Skeletal muscle tissue (tissue), 4 donors: Measurements from ENCODE around the gene ADIPOR2. TPM values are rescaled to one million over a fixed set of nuclear protein-coding genes. Genes with fewer than 3 reads are reported as not detected.
A peak's percentile ranks its signal among the peaks of the same experiment; 100 is the strongest.
"Not testable (repeated sequence)": the region's sequence is repeated elsewhere in the genome, so short reads cannot be mapped to it uniquely, and the experiment has no call there.

Source experiments
- H3K27ac ChIP-seq: one replicate; pipeline ENCODE4 v1.7.0; 2013; ENCODE audit warnings: mild to moderate bottlenecking, low read depth, low read length, inconsistent platforms
- H3K27me3 ChIP-seq, 3 donors: one replicate each; pipeline ENCODE4 v1.7.0; 2013; ENCODE audit warnings: low read length in 3 of 3; ENCODE audit not compliant: control insufficient read depth in 3 of 3, insufficient read depth in 3 of 3
- H3K36me3 ChIP-seq, 3 donors: one replicate each; pipeline ENCODE4 v1.7.0; 2013; ENCODE audit warnings: low read length in 3 of 3; ENCODE audit not compliant: control insufficient read depth in 3 of 3, insufficient read depth in 3 of 3
- H3K4me1 ChIP-seq, 3 donors: one replicate each; pipeline ENCODE4 v1.7.0; 2013; ENCODE audit warnings: low read length in 3 of 3, mild to moderate bottlenecking in 3 of 3; ENCODE audit not compliant: control insufficient read depth in 3 of 3, insufficient read depth in 3 of 3
- H3K4me3 ChIP-seq, 3 donors: one replicate each; pipeline ENCODE4 v1.7.0; 2013; ENCODE audit warnings: low read length in 3 of 3
- H3K9ac ChIP-seq, 3 donors: one replicate each; pipeline ENCODE4 v1.7.0; 2013; ENCODE audit warnings: low read length in 3 of 3, mild to moderate bottlenecking in 3 of 3, moderate library complexity in 2 of 3, low read depth in 1 of 3
- H3K9me3 ChIP-seq, 3 donors: one replicate each; pipeline ENCODE4 v1.7.0; 2013; ENCODE audit warnings: low read length in 3 of 3; ENCODE audit not compliant: control insufficient read depth in 3 of 3
- total RNA-seq: library from RNA; depleted of rRNA; stranded (reverse); fragments of >200 nt; gene quantifications from one replicate; pipeline ENCODE4 v1.2.3, GENCODE V29; 2014
- donor health status: Osteomylitis.

Gene ADIPOR2
- total RNA-seq, 1 donor from 2014 or later: 35.5 TPM

DNA sequence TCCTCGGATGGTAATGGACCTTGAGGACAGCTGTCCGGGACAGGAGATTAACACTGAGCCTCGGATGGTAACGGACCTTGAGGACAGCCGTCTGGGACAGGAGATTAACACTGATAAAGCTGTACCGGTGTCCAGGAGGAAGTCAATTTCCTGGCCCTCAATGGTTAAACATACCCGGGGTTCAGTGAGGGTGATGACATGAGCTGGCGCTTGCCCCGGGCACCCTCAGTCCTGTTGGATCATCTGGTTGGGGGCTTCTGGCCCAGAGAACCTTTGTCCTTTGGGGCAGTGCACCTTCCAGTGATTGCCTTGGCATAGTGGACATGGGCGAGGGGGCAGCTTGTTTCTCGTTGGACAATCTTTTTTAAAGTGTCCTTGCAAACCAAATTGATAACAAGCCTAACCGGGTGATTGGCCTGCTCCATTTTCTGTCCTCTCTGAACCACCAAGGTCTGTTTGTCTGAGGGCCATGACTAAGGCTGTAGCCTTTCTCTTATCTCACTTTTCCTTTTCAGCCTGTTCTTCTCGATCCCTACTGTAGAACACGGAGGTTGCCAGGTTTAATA lies 23.0 kb downstream of the ADIPOR2 start:
- not testable (repeated sequence) for H3K4me3 ChIP-seq, H3K36me3 ChIP-seq, H3K9me3 ChIP-seq, H3K27me3 ChIP-seq, H3K9ac ChIP-seq, H3K27ac ChIP-seq
- peaks cover 3 to 12% (median 8%) of the 10 kb centered on the region in 3 donors for H3K4me1 ChIP-seq

DNA sequence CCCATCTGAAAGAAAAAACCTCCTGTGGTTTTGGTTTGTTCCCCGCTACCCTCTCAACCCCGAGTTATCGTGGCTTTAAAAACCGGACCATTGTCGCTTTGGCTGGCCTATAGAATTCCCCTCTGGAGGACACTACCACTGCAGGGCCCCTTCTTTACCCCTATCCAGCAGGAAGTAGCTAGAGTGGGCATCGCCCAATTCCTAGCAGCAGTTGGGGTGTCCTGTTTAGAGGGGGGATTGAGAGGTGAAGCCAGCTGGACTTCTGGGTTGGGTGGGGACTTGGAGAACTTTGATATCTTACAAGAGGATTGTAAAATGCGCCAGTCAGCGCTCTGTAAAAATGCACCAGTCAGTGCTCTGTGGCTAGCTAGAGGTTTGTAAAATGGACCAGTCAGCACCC lies 24.6 kb downstream of the ADIPOR2 start:
- H3K27ac ChIP-seq, H3K36me3 ChIP-seq, H3K9ac ChIP-seq, H3K9me3 ChIP-seq, H3K27me3 ChIP-seq, H3K4me3 ChIP-seq: not testable (repeated sequence)
- peaks cover 9 to 19% (median 15%) of the 10 kb centered on the region in 3 donors for H3K4me1 ChIP-seq

DNA sequence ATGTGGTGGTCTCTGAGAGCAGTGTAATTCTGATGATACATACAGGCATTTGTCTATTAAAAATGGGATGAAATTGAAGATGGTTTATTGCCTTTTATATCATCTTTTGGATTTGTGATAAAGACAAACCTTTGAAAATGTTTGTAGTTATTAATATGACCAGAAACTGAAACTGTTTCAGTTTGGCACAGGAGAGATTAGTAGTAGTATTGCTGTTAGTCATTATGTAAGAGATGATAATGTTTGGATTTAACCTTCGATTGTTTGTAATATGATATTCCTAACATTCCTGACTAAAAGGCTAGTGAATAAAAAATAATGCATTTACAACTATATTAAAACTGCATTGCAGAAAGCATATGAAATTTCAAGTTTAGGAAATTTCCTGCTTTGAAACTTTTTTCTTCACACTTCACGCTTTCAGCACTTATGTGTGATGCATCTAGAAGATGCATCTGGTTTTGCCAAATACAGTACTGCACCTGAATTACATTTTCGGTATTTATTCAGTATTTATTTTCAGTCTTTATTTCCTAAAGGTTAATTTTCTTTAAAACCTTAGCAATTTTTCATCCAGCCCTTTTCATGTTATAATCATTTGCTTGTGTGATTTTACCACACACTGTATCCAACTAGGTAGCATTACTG lies 25.5 kb downstream of the ADIPOR2 start:
- no peaks in the 10 kb centered on the region for H3K9me3 ChIP-seq
- no peak overlapping the region for H3K27ac ChIP-seq
- H3K36me3 ChIP-seq: peaks cover 0 to 3% (median 0%) of the 10 kb centered on the region in 3 donors
- H3K4me3 ChIP-seq: peak overlapping the region in 1 of 3 donors; percentile 54
- no peak overlapping the region for H3K9ac ChIP-seq
- no peaks in the 10 kb centered on the region for H3K27me3 ChIP-seq
- peaks cover 11 to 24% (median 17%) of the 10 kb centered on the region in 3 donors for H3K4me1 ChIP-seq

DNA sequence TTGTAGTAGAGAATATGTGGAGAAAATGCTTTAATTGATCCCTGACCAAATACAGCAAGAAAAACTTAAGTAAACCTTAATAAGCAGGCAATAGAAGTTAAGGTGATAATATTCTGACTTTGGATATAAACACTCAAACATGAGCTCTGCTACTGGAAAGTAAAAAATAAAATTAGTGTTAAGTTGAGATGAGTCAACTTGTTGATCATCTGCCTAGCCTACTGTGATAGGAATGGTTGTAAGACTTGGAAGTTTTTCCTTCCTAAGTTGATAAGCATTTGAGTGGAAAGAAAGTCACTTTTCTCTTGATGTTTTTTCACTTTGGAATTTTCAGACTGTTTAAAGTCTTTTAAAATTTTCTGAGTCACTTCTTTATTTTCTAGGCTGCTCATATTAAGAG lies 26.0 kb downstream of the ADIPOR2 start:
- Histone ChIP-seq H3K27me3 (no peaks in the 10 kb centered on the region), H3K36me3 (peaks cover 0 to 3% (median 0%) of the 10 kb centered on the region in 3 donors), H3K9me3 (no peaks in the 10 kb centered on the region), H3K27ac (no peak overlapping the region), H3K4me1 (peaks cover 14 to 25% (median 18%) of the 10 kb centered on the region in 3 donors), H3K9ac (no peak overlapping the region), H3K4me3 (no peak overlapping the region)

DNA sequence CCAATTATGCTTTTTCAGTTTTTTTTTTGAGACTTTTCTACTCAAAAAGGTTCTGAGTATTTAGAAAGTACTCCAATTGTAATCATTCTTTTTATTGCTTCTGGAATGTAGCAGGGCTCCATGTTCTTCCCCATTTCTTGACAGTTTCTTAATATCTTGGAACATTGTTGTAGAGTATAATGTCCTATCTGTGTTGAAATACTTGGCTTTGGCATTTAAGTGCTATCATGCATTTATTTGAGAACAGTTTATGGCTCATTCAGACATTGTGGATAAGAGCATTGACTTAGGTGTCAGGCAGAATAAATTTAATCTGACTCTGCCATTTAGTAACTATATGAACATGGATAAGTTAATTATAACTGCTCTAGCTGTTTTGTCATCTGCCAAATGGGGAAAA lies 28.3 kb downstream of the ADIPOR2 start:
- peaks cover 0 to 3% (median 0%) of the 10 kb centered on the region in 3 donors for H3K36me3 ChIP-seq
- H3K4me3 ChIP-seq: no peak overlapping the region
- no peak overlapping the region for H3K27ac ChIP-seq
- H3K27me3 ChIP-seq: no peaks in the 10 kb centered on the region
- H3K9me3 ChIP-seq: no peaks in the 10 kb centered on the region
- H3K4me1 ChIP-seq: peaks cover 22 to 30% (median 24%) of the 10 kb centered on the region in 3 donors
- no peak overlapping the region for H3K9ac ChIP-seq

DNA sequence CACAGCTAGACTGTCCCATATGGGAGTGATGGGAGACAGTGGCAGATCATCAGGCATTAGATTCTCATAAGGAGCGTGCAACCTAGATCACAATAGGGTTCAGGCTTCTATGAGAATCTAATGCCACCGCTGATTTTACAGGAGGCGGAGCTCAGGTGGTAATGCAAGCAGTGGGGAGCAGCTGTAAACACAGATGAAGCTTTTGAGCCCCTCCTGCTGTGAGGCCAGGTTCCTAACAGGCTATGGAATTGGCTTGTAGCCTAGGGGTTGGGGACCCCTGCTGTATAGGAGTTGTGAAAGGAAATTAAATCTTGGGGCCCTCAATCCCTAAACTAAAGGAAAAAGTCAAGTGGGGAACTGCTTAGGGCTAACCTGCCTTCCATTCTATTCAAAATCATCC lies 29.6 kb downstream of the ADIPOR2 start:
- no peaks in the 10 kb centered on the region for H3K27me3 ChIP-seq
- no peaks in the 10 kb centered on the region for H3K36me3 ChIP-seq
- no peak overlapping the region for H3K9ac ChIP-seq
- H3K4me1 ChIP-seq: peaks cover 22 to 30% (median 24%) of the 10 kb centered on the region in 3 donors
- peak overlapping the region; percentile 2 for H3K27ac ChIP-seq
- H3K9me3 ChIP-seq: no peaks in the 10 kb centered on the region
- H3K4me3 ChIP-seq: no peak overlapping the region

DNA sequence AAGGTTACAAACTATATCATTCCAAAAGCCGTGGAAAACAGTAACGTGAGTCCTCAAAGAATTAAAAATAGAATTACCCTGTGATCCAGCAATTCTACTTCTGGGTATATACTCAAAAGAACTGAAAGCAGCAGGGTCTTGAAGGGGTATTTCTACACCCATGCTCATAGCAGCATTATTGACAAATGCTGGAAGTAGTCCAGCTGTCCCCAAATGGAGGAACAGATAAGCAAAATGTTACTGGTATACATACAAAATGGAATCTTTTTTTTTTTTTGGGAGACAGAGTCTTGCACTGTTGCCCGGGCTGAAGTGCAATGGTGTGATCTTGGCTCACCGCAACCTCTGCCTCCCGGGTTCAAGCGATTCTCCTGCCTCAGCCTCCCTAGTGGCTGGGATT lies 32.9 kb downstream of the ADIPOR2 start:
- no peaks in the 10 kb centered on the region for H3K27me3 ChIP-seq
- H3K9me3 ChIP-seq: no peaks in the 10 kb centered on the region
- peak overlapping the region in 1 of 3 donors; percentile 24 for H3K9ac ChIP-seq
- H3K4me3 ChIP-seq: peak overlapping the region in 1 of 3 donors; percentile 8
- no peaks in the 10 kb centered on the region for H3K36me3 ChIP-seq
- H3K4me1 ChIP-seq: peaks cover 22 to 28% (median 24%) of the 10 kb centered on the region in 3 donors
- H3K27ac ChIP-seq: no peak overlapping the region

DNA sequence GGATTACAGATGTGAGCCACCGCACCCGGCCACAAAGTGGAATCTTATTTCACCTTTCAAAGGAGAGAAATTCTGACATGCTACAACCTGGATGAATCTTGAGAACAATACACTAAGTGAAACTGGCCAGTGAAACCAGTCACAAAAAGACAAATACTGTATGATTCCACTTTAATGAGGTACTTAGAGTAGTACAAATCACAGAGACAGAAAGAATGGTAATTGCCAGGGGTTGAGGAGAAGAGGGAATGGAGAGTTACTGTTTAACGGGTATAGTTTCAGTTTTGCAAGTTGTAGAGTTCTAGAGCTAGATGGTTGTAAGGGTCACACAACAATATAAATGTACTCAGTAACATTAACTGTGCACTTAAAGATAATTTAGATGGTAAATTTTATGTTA lies 33.4 kb downstream of the ADIPOR2 start:
- no peak overlapping the region for H3K27ac ChIP-seq
- no peaks in the 10 kb centered on the region for H3K27me3 ChIP-seq

DNA sequence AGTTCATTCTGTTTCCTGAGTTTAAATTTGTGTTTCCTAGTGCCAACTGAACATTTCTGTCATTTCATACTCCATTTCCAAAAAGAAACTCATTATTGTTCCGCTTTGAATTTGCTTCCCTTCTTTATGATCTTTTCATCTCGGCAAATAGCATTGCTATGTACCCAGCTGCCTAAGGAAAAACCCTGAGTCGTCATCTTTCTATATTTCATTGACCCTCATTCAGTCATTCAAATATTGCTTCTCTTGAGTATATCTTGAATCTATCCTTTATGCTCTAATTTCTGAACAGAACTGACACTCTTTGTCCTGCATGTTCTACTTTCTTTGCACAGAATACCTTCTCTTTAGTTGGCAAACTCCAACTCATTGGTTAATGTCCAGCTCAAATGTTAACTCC lies 35.9 kb downstream of the ADIPOR2 start:
- no peaks in the 10 kb centered on the region for H3K36me3 ChIP-seq
- H3K4me3 ChIP-seq: no peak overlapping the region
- H3K9ac ChIP-seq: no peak overlapping the region
- H3K27ac ChIP-seq: no peak overlapping the region
- H3K9me3 ChIP-seq: no peaks in the 10 kb centered on the region
- H3K27me3 ChIP-seq: no peaks in the 10 kb centered on the region
- H3K4me1 ChIP-seq: peaks cover 10 to 15% (median 11%) of the 10 kb centered on the region in 3 donors

More for the DNA sequence above, 33.4 kb downstream of the ADIPOR2 start:
- Histone ChIP-seq H3K9ac (no peak overlapping the region), H3K4me3 (no peak overlapping the region), H3K4me1 (peaks cover 21 to 23% (median 22%) of the 10 kb centered on the region in 3 donors), H3K9me3 (no peaks in the 10 kb centered on the region), H3K36me3 (no peaks in the 10 kb centered on the region)

DNA sequence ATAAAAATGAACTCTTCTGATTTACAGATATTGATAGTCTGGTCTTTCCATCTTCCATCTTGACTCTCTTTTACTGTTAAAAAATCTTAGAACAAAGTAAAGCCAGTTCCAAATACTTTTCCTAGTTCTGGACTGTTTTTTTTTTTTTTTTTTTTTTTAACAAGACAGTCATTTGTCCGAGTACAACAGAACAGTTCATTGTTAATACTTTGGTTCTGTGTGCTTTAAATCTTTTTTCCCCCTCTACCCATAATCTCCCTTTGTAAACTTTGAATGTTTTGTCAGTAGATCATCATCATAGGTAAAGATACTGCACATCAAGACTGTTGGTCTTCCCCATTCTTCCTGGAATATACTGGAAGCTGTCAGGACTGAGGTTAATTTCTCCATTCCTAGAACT lies 38.0 kb downstream of the ADIPOR2 start:
- Histone ChIP-seq H3K27me3 (no peaks in the 10 kb centered on the region), H3K4me1 (peaks cover 0 to 9% (median 3%) of the 10 kb centered on the region in 3 donors), H3K9me3 (no peaks in the 10 kb centered on the region), H3K4me3 (no peak overlapping the region), H3K27ac (no peak overlapping the region), H3K9ac (no peak overlapping the region), H3K36me3 (no peaks in the 10 kb centered on the region)
